ENCODE data around the gene MAT2B. TPM values are rescaled to one million over a fixed set of nuclear protein-coding genes. Genes with fewer than 3 reads are reported as not detected.
"Not testable (repeated sequence)": the region's sequence is repeated elsewhere in the genome, so short reads cannot be mapped to it uniquely, and the experiment has no call there.

MAT2B gene
- total and polyA plus RNA-seq, 5 donors, result 60.5 to 90.4 (median 72.4) TPM

- no peak for ATAC-seq
- Histone ChIP-seq H3K9me3 (ENCODE audit: control insufficient read depth, low read length) (no peaks in the 10 kb centered on the region), H3K27me3 (ENCODE audit: control insufficient read depth, insufficient read depth) (no peaks in the 10 kb centered on the region), H3K27ac (ENCODE audit: low read length) (peak overlapping the region; percentile 48), H3K4me1 (ENCODE audit: control insufficient read depth, insufficient read depth, low read length) (peaks cover 3% of the 10 kb centered on the region), H3K4me3 (ENCODE audit: low read length) (no peak overlapping the region)
- intact Hi-C loops (cut with DNase I), result no loop called here
- 73% methylated on average over 3 of the region's 3 CpGs for WGBS
- DNase-seq, result no peak
Observed at GRCh38 chr5:163531272-163531671, 25.9 kb downstream of the MAT2B start.

- ATAC-seq, result no peak
- intact Hi-C loops (cut with DNase I), result no loop called here
- peaks cover 3% of the 10 kb centered on the region for H3K4me1 ChIP-seq (ENCODE audit: control insufficient read depth, insufficient read depth, low read length)
- no peaks in the 10 kb centered on the region for H3K27me3 ChIP-seq (ENCODE audit: control insufficient read depth, insufficient read depth)
- 45% methylated on average over 5 of the region's 5 CpGs for WGBS
- no peak for DNase-seq
- no peaks in the 10 kb centered on the region for H3K9me3 ChIP-seq (ENCODE audit: control insufficient read depth, low read length)
- H3K27ac ChIP-seq (ENCODE audit: low read length), result no peak overlapping the region
- H3K4me3 ChIP-seq (ENCODE audit: low read length), result no peak overlapping the region
Observed at GRCh38 chr5:163532171-163533084, 27.0 kb downstream of the MAT2B start.

- intact Hi-C loops (cut with DNase I), result no loop called here
- DNase-seq (no peak), ATAC-seq (no peak)
- no peaks in the 10 kb centered on the region for H3K9me3 ChIP-seq (ENCODE audit: control insufficient read depth, low read length)
- 61% methylated on average over 2 of the region's 2 CpGs for WGBS
- peaks cover 3% of the 10 kb centered on the region for H3K4me1 ChIP-seq (ENCODE audit: control insufficient read depth, insufficient read depth, low read length)
- no peak overlapping the region for H3K4me3 ChIP-seq (ENCODE audit: low read length)
- no peaks in the 10 kb centered on the region for H3K27me3 ChIP-seq (ENCODE audit: control insufficient read depth, insufficient read depth)
- peak overlapping the region; percentile 64 for H3K27ac ChIP-seq (ENCODE audit: low read length)
Observed at GRCh38 chr5:163533223-163533622, 27.8 kb downstream of the MAT2B start.

GRCh38 chr5:163534492-163535094, 29.2 kb downstream of the MAT2B start:
- peak in 1 of 3 donors; percentile 63 for DNase-seq
- intact Hi-C loops (cut with DNase I), result no loop called here
- Histone ChIP-seq H3K4me3 (ENCODE audit: low read length) (no peak overlapping the region), H3K27me3 (ENCODE audit: control insufficient read depth, insufficient read depth) (no peaks in the 10 kb centered on the region), H3K4me1 (ENCODE audit: control insufficient read depth, insufficient read depth, low read length) (peaks cover 2% of the 10 kb centered on the region), H3K9me3 (ENCODE audit: control insufficient read depth, low read length) (no peaks in the 10 kb centered on the region), H3K27ac (ENCODE audit: low read length) (peak overlapping the region; percentile 61)
- ATAC-seq, result peak; percentile 90
- WGBS, result 37% methylated on average over 2 of the region's 2 CpGs

- Histone ChIP-seq H3K9me3 (ENCODE audit: control insufficient read depth, low read length) (no peaks in the 10 kb centered on the region), H3K27me3 (ENCODE audit: control insufficient read depth, insufficient read depth) (no peaks in the 10 kb centered on the region), H3K4me3 (ENCODE audit: low read length) (no peak overlapping the region), H3K27ac (ENCODE audit: low read length) (peak overlapping the region; percentile 97), H3K4me1 (ENCODE audit: control insufficient read depth, insufficient read depth, low read length) (peaks cover 2% of the 10 kb centered on the region)
- intact Hi-C loops (cut with DNase I), result no loop called here
- no peak for DNase-seq
- peak; percentile 35 to 63 for ATAC-seq
- WGBS, result 58% methylated on average over 3 of the region's 3 CpGs
Observed at GRCh38 chr5:163535290-163535689, 29.9 kb downstream of the MAT2B start.

- WGBS, result 96% methylated on average over 3 of the region's 3 CpGs
- H3K27me3 ChIP-seq (ENCODE audit: control insufficient read depth, insufficient read depth), result not testable (repeated sequence)
Observed at GRCh38 chr5:163536442-163536841, 31.0 kb downstream of the MAT2B start.

GRCh38 chr5:163540696-163541095, 35.3 kb downstream of the MAT2B start:
- Histone ChIP-seq H3K9me3 (ENCODE audit: control insufficient read depth, low read length) (no peaks in the 10 kb centered on the region), H3K27ac (ENCODE audit: low read length) (no peak overlapping the region), H3K4me3 (ENCODE audit: low read length) (no peak overlapping the region), H3K4me1 (ENCODE audit: control insufficient read depth, insufficient read depth, low read length) (no peaks in the 10 kb centered on the region), H3K27me3 (ENCODE audit: control insufficient read depth, insufficient read depth) (no peaks in the 10 kb centered on the region)
- DNase-seq, result no peak
- no peak for ATAC-seq
- 92% methylated on average over 1 of the region's 1 CpG for WGBS
- intact Hi-C loops (cut with DNase I), result no loop called here

More at GRCh38 chr5:163536442-163536841, 31.0 kb downstream of the MAT2B start:
- H3K4me3 ChIP-seq (ENCODE audit: low read length); intact Hi-C loops (cut with DNase I); ATAC-seq; H3K4me1 ChIP-seq (ENCODE audit: control insufficient read depth, insufficient read depth, low read length); H3K27ac ChIP-seq (ENCODE audit: low read length); DNase-seq; H3K9me3 ChIP-seq (ENCODE audit: control insufficient read depth, low read length): not testable (repeated sequence)

- ATAC-seq (no peak), DNase-seq (no peak)
- no peaks in the 10 kb centered on the region for H3K27me3 ChIP-seq (ENCODE audit: control insufficient read depth, insufficient read depth)
- intact Hi-C loops (cut with DNase I), result no loop called here
- no peak overlapping the region for H3K4me3 ChIP-seq (ENCODE audit: low read length)
- no peaks in the 10 kb centered on the region for H3K9me3 ChIP-seq (ENCODE audit: control insufficient read depth, low read length)
- H3K27ac ChIP-seq (ENCODE audit: low read length), result no peak overlapping the region
- H3K4me1 ChIP-seq (ENCODE audit: control insufficient read depth, insufficient read depth, low read length), result no peaks in the 10 kb centered on the region
- WGBS, result 90% methylated on average over 2 of the region's 2 CpGs
Observed at GRCh38 chr5:163542771-163543170, 37.4 kb downstream of the MAT2B start.

GRCh38 chr5:163544041-163544440, 38.6 kb downstream of the MAT2B start:
- ATAC-seq, result no peak
- no peak for DNase-seq
- Histone ChIP-seq H3K9me3 (ENCODE audit: control insufficient read depth, low read length) (no peaks in the 10 kb centered on the region), H3K27ac (ENCODE audit: low read length) (no peak overlapping the region), H3K4me1 (ENCODE audit: control insufficient read depth, insufficient read depth, low read length) (no peaks in the 10 kb centered on the region), H3K4me3 (ENCODE audit: low read length) (no peak overlapping the region), H3K27me3 (ENCODE audit: control insufficient read depth, insufficient read depth) (no peaks in the 10 kb centered on the region)
- intact Hi-C loops (cut with DNase I), result no loop called here
- WGBS, result 68% methylated on average over 4 of the region's 4 CpGs

GRCh38 chr5:163544836-163545235, 39.4 kb downstream of the MAT2B start:
- intact Hi-C loops (cut with DNase I), result no loop called here
- no peak for ATAC-seq
- 87% methylated on average over 4 of the region's 4 CpGs for WGBS

GRCh38 chr5:163548649-163549048, 43.2 kb downstream of the MAT2B start:
- Histone ChIP-seq H3K9me3 (ENCODE audit: control insufficient read depth, low read length) (no peaks in the 10 kb centered on the region), H3K27ac (ENCODE audit: low read length) (no peak overlapping the region), H3K4me1 (ENCODE audit: control insufficient read depth, insufficient read depth, low read length) (no peaks in the 10 kb centered on the region), H3K27me3 (ENCODE audit: control insufficient read depth, insufficient read depth) (no peaks in the 10 kb centered on the region), H3K4me3 (ENCODE audit: low read length) (no peak overlapping the region)
- ATAC-seq, result no peak
- DNase-seq, result no peak
- intact Hi-C loops (cut with DNase I), result no loop called here
- WGBS, result 78% methylated on average over 5 of the region's 5 CpGs

More at GRCh38 chr5:163544836-163545235, 39.4 kb downstream of the MAT2B start:
- no peak for DNase-seq
- no peaks in the 10 kb centered on the region for H3K27me3 ChIP-seq (ENCODE audit: control insufficient read depth, insufficient read depth)
- H3K4me1 ChIP-seq (ENCODE audit: control insufficient read depth, insufficient read depth, low read length), result no peaks in the 10 kb centered on the region
- no peak overlapping the region for H3K4me3 ChIP-seq (ENCODE audit: low read length)
- H3K9me3 ChIP-seq (ENCODE audit: control insufficient read depth, low read length), result no peaks in the 10 kb centered on the region
- H3K27ac ChIP-seq (ENCODE audit: low read length), result no peak overlapping the region
